Endothelial cell of umbilical vein (primary cell): ENCODE results near the gene ACOX3.

ENCODE experiments used
- EZH2 ChIP-seq: IDR thresholded peaks from 2 replicates; pipeline ENCODE4 v1.6.1; 2012; ENCODE audit warnings: borderline replicate concordance, low read depth, mild to moderate bottlenecking, moderate library complexity, low read length, inconsistent platforms; ENCODE audit not compliant: severe bottlenecking
- MAX ChIP-seq: IDR thresholded peaks from 2 replicates; pipeline ENCODE4 v1.6.1; 2011; ENCODE audit not compliant: insufficient read depth, insufficient read length
- POLR2A ChIP-seq: IDR thresholded peaks from 2 replicates; pipeline ENCODE4 v1.6.1; 2012; ENCODE audit warnings: low read depth, mild to moderate bottlenecking, control low read depth, low read length
- POLR2AphosphoS5 ChIP-seq: IDR thresholded peaks from 2 replicates; pipeline ENCODE4 v1.6.1; 2012; ENCODE audit warnings: low read depth, mild to moderate bottlenecking, control low read depth, low read length, moderate library complexity; ENCODE audit not compliant: insufficient read depth
- TF ChIP-seq, protein P1 (sequence below), 2 donors: IDR thresholded peaks; 1 replicate in 1 of 2; 2 replicates in 1 of 2; pipeline ENCODE4 v1.5.1; 2011; ENCODE audit warnings: low read length in 2 of 2, mild to moderate bottlenecking in 2 of 2, moderate library complexity in 2 of 2, control low read depth in 1 of 2, inconsistent platforms in 1 of 2, low read depth in 1 of 2; ENCODE audit not compliant: insufficient read depth in 1 of 2; ENCODE audit errors: extremely low read depth in 1 of 2

- TF ChIP-seq EZH2 = no peak
- TF ChIP-seq, protein P1, sequence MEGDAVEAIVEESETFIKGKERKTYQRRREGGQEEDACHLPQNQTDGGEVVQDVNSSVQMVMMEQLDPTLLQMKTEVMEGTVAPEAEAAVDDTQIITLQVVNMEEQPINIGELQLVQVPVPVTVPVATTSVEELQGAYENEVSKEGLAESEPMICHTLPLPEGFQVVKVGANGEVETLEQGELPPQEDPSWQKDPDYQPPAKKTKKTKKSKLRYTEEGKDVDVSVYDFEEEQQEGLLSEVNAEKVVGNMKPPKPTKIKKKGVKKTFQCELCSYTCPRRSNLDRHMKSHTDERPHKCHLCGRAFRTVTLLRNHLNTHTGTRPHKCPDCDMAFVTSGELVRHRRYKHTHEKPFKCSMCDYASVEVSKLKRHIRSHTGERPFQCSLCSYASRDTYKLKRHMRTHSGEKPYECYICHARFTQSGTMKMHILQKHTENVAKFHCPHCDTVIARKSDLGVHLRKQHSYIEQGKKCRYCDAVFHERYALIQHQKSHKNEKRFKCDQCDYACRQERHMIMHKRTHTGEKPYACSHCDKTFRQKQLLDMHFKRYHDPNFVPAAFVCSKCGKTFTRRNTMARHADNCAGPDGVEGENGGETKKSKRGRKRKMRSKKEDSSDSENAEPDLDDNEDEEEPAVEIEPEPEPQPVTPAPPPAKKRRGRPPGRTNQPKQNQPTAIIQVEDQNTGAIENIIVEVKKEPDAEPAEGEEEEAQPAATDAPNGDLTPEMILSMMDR (IDR thresholded peaks at IDR 0.05; ENCODE audit: extremely low read depth in 1 of 2, insufficient read depth in 1 of 2, low read depth in 1 of 2, low read length in 2 of 2) = no peak
- TF ChIP-seq POLR2A = no peak
- TF ChIP-seq POLR2AphosphoS5 = no peak
- TF ChIP-seq MAX = no peak
Measured at GRCh38 chr4:8407316-8407715, 33.2 kb downstream of the ACOX3 start.
